NCI-H1930 (cell line): ENCODE data around the gene DNASE1L1.

Experiments
- DNase-seq, 2 experiments: peaks; one replicate each; lab custom pipeline; 2025; lab: John Stamatoyannopoulos, UW

DNASE1L1 gene

DNA sequence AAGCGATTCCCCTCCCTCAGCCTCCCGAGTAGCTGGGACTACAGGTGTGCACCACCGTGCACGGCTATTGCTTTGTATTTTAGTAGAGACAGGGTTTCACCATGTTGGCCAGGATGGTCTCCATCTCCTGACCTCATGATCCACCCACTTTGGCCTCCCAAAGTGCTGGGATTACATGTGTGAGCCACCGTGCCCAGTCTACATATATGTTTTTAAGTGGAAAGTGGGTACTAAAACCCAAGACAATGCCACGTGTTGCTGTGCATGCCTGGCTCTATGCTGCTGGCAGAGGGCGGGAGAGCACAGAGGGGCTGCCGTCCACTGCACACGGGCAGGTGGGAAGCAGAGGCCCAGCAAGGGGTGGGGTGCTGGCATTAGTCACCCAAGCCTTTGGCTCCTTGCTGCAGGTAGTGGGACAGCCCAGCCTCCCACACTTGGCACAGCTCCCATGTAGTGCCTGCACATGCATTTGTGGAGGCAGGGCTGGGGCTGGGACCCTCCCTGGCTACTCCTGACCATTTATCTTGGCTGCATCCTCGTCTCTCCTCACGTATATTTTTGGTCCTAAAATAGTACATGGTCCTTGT lies 26.5 kb downstream of the DNASE1L1 start:
- DNase-seq, result no peak

DNA sequence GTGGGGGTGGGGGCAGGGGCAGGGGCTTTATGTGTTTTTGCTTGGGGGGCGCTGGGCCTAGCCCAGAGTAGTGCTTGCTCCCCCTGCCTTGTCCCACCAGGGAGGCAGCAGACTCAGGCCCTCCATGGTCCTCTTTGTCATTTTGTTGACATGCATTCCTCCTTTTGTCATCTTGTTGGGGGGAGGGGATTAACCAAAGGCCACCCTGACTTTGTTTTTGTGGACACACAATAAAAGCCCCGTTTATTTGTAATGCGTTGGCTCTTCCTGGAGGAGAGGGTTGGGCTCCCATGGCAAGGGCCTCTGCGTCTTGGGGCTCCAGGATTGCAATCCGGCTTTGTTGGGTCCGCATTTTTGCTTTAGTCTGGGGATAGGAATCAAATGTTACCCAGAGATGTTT lies 27.8 kb downstream of the DNASE1L1 start:
- no peak for DNase-seq

DNA sequence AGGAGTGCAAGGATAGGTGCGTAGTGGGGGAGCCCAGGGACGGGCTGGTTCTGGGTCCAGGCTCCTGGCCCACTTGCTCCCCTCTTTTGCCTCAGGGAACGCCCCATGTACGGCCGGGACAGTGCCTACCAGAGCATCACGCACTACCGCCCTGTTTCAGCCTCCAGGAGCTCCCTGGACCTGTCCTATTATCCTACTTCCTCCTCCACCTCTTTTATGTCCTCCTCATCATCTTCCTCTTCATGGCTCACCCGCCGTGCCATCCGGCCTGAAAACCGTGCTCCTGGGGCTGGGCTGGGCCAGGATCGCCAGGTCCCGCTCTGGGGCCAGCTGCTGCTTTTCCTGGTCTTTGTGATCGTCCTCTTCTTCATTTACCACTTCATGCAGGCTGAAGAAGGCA lies 28.3 kb downstream of the DNASE1L1 start:
- no peak for DNase-seq

DNA sequence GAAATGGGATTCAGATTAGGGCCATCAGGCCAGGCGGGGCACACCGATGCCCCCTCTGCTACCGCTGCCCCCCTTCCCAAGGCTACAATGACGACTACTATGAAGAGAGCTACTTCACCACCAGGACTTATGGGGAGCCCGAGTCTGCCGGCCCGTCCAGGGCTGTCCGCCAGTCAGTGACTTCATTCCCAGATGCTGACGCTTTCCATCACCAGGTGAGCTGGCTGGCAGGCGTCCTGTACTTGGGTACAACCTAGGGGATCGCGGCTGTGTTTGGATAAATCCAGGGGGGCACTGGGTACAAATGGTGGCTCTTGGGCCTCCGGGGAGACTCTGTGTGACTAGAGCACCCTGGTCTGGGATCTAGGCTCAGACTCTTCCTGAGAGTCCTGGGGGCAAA lies 28.9 kb downstream of the DNASE1L1 start:
- no peak for DNase-seq

DNA sequence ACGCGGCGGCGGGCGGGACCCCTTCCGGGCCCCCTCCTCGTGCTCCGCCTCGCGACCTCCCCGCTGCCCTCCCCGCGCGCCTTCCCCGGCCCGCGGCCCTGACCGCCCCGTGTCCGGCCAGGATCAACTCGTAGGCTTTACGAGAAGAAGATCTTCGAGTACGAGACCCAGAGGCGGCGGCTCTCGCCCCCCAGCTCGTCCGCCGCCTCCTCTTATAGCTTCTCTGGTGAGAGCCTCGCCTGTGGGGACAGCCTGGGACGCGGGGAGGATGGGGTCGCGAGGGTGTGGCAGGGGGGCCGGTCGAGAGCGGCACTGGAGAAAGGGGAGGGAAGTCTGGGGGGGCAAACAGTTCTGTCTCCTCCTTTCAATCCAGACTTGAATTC lies 29.5 kb downstream of the DNASE1L1 start:
- DNase-seq, result no peak

DNA sequence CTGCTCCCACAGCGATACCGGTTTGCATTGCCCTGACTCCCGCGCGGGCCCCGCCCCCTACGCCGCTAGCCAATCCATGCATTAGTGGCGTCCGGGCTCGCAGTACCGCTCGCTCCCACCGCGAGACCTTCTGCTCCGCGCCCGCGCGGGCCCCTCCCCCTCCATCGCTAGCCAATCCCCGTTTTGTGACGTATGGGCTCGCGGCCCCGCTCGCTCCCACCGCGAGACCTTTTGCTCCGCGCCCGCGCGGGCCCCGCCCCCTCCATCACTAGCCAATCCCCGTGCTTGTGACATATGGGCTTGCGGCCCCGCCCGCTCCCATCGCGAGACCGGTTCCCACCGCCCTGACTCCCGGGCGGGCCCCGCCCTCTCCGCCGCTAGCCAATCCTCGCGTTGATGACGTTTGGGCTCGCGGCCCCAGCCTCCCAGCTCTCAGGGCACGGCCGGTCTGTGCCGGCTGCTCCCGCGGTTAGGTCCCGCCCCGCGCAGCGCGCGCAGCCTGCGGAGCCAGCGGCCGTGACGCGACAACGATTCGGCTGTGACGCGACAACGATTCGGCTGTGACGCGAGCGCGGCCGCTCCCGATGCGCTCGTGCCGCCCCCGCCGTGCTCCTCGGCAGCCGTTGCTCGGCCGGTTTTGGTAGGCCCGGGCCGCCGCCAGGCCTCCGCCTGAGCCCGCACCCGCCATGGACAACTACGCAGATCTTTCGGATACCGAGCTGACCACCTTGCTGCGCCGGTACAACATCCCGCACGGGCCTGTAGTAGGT lies 30.1 kb downstream of the DNASE1L1 start, which contains the start of gene EMD:
EMD (plus strand) TSS at position 497 of the 770 bp plus-strand sequence; CDS start at position 687, 190 bp downstream.
- DNase-seq, result peak; percentile 99 to 100

DNA sequence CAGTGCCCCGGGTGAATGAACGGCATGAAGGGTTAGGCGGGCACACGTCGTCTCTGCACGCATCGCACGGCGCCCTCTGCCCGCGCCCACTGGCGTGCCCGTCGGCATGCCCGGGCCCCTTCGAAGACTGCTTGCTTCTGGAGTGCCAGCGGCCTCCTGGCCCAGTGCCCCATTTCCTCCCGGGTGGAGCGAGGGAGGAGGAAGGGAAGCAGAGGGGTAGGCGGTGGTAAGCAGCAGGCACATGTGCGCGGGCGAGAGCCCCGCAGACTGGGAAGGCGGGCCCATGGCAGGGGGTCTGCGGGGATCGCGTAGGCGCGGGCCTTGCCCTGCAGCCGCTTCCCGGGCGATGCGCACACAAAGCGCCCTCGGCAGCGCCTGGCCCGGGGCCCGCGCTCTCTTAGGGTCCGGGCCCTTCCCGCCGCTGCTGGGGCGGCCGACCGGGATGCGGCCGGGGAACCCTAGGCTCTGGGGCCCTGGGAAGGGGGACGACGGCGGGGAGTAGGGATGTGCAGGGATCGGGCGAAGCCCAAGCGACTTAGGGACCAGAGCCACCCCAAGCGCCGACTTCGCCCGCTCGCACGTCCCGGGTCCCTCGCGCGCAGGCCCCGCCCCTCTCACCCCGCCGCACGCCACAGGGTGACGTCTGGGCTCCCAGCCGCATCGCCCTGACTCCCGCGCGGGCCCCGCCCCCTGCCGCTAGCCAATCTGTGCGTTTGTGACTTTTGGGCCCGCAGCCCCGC lies 30.8 kb downstream of the DNASE1L1 start:
- DNase-seq, result no peak

DNA sequence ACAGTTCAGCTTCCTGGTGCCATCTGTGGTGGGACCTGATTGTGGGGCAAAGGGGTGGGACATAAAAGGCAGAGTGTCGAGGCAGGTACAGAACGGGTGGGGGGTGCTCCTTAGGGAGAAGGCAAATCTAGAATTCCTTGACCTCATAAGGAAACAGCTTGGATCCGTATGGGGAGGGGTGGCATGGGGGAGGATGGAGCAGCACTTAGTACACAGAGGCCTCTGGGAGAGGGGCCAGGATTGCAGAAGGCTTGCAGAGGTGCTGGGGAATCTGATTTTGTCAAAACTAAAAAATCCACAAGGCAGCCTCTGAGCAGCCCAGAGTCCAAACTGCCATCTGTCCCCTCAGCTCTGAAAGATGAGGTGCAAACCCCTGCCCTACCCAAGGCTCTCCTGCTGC lies 32.3 kb downstream of the DNASE1L1 start:
- no peak for DNase-seq

DNA sequence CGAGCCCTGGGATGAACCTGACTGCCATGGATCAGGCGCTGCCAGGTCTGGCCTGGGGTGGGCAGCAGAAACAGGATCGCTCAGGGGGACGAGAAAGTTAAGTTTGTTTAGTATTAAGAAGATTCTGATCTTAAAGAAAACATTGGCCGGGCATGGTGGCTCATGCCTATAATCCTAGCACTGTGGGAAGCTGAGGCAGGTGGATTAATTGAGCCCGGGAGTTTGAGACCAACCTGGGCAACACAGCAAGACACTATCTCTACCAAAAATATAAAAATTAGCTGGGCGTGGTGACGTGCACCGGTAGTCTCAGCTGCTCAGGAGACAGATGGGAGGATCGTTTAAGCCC lies 33.9 kb downstream of the DNASE1L1 start:
- DNase-seq, result no peak

DNA sequence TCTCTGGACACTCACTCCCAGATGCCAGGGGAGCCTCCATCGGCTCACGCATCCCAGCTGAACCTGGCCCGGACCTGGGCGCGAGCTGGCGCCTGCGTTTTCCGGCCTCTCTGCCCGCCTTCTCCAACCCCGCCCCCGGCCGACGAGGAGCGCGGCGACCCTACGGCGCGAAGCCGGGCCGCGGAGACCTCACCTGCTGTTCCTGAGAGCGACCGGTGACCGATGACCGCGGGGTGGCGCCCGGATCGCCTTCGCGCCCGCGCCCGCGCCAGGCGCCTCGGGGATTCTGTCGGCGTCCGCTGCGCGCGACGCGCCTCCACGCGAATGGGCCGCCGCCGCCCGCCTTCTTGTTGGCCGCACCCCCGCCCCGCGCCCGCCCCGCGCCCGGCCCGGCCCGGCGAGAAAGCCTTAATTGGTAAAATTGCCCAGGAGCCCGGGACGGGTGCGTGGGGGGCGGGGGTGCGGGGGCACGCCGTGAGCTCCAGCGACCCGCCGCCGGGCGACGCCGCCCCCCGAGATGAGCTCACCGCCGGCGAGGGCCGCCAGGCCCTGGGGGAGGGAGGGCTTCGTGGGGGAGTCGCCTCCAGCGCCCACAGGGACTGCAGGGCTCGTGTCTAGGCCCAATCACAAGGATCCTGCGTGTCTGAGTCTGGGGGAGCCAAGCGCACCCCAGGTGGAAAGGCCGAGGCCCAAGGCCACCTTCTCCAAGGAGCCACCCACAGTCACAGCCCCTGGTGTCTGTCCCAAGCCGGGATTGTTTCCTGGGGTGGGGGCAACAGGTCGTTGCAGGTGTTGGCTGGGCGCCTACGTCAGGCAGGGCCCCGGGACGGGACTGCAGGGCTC lies 34.5 kb downstream of the DNASE1L1 start, which contains the start of gene FLNA:
FLNA (minus strand) TSS at position 322 of the 843 bp plus-strand sequence. CDS start 3,389 bp downstream, outside the sequence.
- DNase-seq, result peak in 1 of 2 experiments; percentile 45

DNA sequence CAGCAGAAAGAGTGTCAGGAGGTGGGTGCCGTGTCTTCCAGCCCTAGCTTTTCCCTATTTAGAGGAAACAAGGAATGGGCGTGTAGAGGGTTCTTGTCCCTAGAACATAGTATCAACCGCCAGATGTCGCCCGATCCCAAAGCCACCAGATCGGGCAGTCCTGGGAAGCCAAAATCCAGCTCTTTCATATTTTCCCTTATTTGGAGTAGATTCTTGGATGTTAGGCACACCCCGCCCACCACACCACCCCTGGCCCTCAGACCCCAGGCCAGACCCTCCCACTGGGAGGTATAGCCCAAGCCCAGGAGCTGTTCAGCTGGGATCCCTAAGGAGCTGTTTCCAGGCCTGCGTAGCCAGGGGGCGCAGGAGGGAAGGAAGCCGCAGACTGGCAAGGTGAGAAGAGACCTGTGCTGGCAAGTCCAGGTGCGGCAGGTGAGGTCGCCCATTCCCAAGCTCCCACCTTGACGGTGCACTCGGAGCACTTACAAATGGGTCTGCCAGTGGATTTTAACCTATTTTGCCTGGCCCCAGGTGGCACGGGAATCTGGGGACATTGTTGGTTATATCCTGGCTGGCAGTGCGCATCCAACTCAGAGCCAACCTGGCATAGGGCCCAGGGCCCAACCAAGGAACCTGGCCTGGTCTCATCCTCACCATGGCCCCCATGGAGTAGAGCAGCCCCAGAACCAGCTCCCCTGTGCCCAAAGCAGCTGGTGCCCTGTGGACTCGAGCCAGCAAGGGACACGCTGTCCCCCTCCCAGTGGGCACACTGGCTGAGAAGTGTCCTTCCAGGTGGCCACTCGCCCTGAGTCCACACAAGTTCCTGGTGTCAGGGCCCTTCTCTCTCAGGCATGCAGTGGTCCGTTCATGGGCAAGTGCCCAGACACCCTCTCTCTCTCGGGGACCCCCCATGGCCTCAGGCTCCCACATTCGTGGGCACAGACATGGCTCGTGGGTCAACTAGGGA lies 35.4 kb downstream of the DNASE1L1 start:
- DNase-seq, result peak; percentile 69 to 76

DNA sequence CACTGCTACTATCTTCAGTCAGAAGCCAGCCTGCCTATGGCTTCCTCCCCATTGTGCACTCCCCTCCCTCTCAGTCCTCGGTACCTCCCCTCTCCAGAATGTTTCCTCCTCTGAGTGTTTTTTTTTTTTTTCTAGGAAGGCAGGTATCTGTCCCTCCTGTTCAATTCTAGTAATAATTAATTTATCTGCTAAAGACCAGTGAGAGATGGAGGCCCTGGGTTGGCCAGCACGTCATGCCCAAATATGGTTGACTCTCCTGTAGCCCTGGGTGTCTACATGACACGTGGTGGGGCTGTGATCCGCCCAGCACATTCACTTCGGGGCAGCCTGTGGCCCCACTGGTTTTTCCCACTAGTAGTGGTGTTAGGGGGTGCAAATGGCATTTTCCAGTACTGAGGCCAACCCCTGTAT lies 36.4 kb downstream of the DNASE1L1 start:
- DNase-seq, result no peak

DNA sequence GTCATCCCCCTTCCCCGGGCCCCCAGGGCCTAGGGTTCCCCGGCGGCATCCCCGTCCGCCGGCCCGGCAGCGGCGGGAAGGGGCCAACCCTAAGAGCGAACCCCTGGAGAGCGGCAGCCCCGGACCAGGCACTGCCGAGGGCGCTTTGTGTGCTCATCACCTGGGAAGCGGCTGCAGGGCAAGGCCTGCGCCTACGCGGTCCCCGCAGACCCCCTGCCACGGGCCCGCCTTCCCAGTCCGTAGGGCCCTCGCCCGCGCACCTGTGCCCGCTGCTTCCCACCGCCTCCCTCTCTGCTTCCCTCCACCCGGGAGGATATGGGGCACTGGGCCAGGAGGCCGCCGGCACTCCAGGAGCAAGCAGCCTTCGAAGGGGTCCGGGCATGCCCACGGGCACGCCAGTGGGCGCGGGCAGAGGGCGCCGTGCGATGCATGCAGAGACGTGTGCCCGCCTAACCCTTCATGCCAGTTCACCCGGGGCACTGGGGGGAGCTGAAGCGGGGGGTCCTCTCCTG lies 37.2 kb downstream of the DNASE1L1 start:
- DNase-seq, result no peak

DNA sequence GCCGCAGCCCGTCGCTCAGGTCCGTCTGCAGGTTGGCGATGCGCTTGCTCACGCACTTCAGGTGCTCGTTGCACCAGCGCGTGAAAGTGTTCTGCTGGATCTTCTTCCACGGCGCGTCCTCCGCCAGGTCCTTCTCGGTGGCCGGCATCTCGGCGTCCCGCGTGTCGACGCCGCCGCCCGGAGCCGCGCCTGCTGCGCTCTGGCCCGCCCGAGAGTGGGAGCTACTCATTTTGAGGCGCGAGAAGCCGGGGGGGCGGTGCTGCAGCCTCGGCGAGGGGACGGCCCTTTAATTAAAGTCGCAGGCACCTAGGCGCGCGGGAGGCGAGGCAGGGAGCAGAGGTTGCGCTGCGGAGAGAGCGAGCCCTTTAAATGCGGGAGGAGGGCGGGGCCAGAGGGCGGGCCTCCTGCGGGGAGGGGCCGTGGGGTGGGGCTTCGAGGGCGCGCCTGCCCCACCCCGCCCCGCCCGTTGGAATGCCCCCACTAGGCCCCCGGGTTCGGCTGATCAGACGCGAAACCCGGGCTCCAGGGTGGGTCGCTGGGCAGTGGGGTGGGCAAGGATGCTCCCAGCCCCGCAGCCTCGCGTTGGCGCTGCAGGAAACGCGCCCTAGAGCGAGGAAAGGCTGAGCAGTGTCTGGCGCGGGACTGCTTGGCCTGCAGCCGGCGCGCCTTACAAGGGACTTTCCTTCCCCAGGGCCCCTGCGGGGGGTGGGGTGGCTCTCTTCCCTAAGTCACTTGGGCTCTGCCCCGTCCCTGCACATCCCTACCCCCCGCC lies 37.9 kb downstream of the DNASE1L1 start:
- DNase-seq, result peak; percentile 86

DNA sequence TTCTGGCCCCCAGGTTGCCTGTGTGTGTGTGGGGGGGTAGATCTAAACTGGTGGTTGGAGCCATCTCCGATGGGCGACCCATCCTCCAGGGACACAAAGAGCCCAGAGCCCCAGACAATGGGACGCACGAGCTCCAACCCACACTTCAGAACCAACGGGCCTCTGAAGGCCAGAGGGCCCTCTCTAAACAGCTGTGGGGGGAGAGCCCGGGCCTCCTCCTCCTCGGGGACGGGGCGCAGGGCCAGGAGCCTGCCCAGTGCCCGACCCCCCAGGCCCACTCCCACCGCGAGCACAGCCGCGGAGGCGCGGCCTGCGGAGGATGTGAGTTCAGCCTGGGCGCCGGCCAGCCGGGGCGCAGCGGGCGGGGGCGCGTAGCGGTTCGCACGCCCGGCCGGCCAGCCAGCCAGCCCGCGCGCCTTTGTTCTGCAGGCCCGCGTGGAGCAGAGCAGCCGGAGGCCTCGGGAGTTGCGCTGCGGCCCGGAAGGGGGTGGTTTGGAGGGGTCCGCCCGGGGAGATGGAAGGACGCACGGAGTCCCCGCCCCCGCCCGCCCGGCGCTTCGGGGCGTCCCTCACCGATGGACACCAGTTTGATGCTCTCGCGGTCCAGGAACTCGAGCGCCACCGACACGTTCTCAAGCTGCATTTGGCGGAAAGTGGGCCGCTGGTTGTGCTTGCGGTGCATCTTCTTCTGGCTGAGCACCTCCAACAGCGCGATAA lies 38.6 kb downstream of the DNASE1L1 start:
- no peak for DNase-seq

DNA sequence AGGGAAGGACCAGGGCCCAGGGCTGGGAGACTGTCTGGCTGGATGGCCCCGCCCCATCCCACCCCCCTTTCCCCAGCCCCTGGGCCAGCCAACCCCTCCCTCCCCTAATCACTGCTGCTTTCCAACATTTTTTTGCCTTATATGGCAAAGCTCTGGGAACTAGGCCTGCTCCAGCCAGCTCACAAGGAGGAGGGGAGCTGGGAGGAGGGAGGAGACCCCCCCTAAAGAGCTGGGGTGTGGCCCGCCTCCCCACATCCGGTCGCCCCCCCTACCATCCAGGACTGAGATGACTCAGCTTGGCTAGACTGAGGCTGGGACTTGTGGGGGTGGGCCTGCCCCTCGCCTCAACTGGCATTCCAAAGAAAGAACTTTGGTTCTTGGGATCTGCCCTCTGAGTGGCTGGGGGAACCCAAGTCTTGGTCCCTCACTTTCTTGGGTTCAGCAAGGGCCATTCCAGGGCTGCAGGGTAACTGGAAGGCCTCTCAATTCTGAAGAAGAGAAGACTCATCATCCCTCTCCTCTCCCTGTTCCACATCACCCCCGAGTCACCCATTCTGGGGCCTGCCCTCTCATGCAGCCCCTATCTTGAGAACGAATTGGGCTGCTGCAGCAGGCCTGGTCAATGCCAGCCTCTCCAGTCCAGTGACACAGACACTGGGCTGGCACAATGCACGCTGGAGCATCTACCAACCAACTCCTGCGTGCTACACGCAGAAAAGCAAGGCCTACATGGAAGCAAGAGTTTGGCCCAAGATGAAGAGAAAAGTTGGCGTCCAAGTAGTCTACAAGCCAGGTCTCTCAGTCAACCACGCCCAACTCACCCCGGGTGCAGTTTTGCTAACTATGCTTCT lies 39.4 kb downstream of the DNASE1L1 start:
- no peak for DNase-seq

DNA sequence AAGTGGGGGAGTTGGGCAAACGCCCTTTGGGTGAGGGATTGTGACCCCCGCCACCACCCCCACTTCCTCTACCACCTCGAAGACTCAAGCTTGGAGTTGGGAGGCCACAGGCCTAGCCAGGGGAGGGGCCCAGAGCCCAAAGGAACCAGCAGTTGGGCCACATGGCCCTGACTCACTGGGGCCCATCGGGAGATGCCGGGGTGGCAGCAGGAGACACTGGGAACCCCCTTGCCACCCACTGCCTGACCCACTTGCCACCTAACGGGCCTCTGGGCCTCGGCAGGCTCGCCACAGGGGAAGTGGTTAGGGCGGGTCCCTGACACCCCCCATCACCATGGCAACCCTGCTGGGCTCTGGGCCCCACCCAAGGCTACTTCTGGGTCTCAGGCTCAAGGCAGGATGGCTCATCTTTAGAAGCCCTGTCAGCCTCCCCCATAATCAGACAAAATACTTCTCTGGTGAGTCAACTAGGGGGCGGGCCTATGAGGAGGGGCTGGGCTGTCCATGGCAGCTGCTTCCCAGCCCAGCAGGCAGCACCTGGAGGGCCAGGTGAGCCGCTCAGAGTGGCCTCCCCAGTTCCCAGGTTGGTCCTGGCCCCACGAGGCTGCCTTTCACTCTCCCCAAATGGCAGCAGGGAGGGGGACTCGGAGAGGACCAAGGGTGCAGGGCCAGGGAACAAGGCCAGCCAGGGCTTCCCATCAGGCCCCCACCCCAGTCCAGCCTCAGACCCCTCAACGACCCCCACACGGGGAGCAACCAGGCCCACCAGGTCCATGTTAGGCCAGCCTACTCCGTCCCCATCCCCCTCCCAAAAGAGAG lies 40.2 kb downstream of the DNASE1L1 start:
- DNase-seq, result no peak
